Measurements from ENCODE around the gene CNGA4.

CNGA4 gene

GRCh38 chr11:6238902-6239301 lies at the start of gene CNGA4:
CNGA4 (plus strand) TSS chr11:6239089; CDS start chr11:6239207, 118 bp downstream.
- no peak for DNase-seq

GRCh38 chr11:6191742-6192141 lies 47.1 kb upstream of the CNGA4 start:
- DNase-seq, result peak; percentile 45

- DNase-seq, result no peak
Observed at GRCh38 chr11:6194065-6194581, 44.8 kb upstream of the CNGA4 start.

- DNase-seq, result no peak
Observed at GRCh38 chr11:6196396-6196795, 42.5 kb upstream of the CNGA4 start.

GRCh38 chr11:6197466-6198200 lies 41.3 kb upstream of the CNGA4 start:
- no peak for DNase-seq

- DNase-seq, result no peak
Observed at GRCh38 chr11:6199174-6199810, 39.6 kb upstream of the CNGA4 start, which contains the start of gene OR52W1. OR52W1 (plus strand) TSS chr11:6199224; CDS start chr11:6199224, 0 bp downstream.

GRCh38 chr11:6200975-6201374 lies 37.9 kb upstream of the CNGA4 start:
- DNase-seq, result peak; percentile 81

GRCh38 chr11:6201481-6201880 lies 37.4 kb upstream of the CNGA4 start:
- no peak for DNase-seq

GRCh38 chr11:6202041-6202440 lies 36.8 kb upstream of the CNGA4 start:
- DNase-seq, result no peak

GRCh38 chr11:6203327-6203726 lies 35.6 kb upstream of the CNGA4 start:
- DNase-seq, result no peak

GRCh38 chr11:6204706-6205105 lies 34.2 kb upstream of the CNGA4 start:
- DNase-seq, result no peak

GRCh38 chr11:6205366-6205765 lies 33.5 kb upstream of the CNGA4 start, which contains the start of gene C11orf42:
C11orf42 (plus strand) TSS chr11:6205557; CDS start chr11:6205616, 59 bp downstream.
- DNase-seq, result no peak

GRCh38 chr11:6206456-6207180 lies 32.3 kb upstream of the CNGA4 start:
- no peak for DNase-seq

- DNase-seq, result no peak
Observed at GRCh38 chr11:6209801-6210200, 29.1 kb upstream of the CNGA4 start.

GRCh38 chr11:6210274-6210955 lies 28.5 kb upstream of the CNGA4 start:
- no peak for DNase-seq

- DNase-seq, result no peak
Observed at GRCh38 chr11:6214530-6214929, 24.4 kb upstream of the CNGA4 start.

- no peak for DNase-seq
Observed at GRCh38 chr11:6216501-6216900, 22.4 kb upstream of the CNGA4 start.

GRCh38 chr11:6217722-6218121 lies 21.2 kb upstream of the CNGA4 start:
- DNase-seq, result no peak

GRCh38 chr11:6219359-6219758 lies 19.5 kb upstream of the CNGA4 start:
- DNase-seq, result no peak

- DNase-seq, result no peak
Observed at GRCh38 chr11:6223854-6224253, 15.0 kb upstream of the CNGA4 start.

- no peak for DNase-seq
Observed at GRCh38 chr11:6224421-6224820, 14.5 kb upstream of the CNGA4 start.

GRCh38 chr11:6225024-6225423 lies 13.9 kb upstream of the CNGA4 start:
- no peak for DNase-seq

GRCh38 chr11:6225896-6226295 lies 13.0 kb upstream of the CNGA4 start:
- DNase-seq, result no peak

All from CD4-positive, alpha-beta T cell treated with Interleukin-15 for 1 hour (primary cell).